NCI-H82 (cell line): ENCODE measurements around the gene INKA1.

Source experiments
- DNase-seq: peaks from one replicate; lab custom pipeline; 2025; lab: John Stamatoyannopoulos, UW

Gene INKA1

DNA sequence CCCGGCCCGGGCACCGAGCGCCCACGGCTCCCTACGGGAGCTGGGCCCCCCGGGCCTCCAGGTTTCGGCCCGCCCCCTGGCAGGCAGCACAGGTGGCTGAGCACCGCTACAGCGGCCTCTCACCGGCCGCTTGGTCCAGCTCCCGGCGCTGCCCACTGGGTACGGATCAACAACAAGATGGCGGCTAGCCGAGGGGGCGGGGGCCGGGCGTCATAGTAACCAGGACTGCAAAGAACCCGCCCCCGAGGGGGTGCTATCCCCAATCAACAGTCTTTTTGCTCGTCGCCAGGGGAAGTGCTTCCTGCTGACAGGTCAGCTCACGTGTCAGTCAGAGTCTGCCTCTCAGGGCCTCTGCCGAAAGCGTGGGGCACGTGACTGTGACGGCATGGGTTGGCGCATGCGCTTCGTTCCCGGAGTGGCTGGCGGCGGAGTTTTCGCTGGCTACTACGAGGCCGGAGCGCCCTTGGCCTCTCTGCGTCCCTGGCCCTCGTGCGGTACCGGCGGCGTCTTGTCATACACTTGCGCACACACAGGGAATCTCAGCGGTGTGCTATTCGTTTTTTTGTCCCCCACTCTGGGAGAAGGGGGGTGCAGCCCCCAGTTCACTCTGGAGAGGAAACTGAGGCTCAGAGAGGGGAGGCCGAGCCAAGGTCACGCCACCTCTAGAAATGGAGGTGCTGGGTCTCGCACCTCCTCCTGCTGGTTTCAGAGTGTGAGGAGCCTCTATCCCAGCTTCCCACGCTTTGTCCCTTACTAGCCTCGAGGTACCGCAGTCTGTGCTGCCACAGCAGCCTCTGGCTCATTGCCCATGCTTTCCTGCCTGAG, 16.5 kb upstream of the INKA1 start, which contains the start of gene IP6K1:
TSS of gene IP6K1 (minus strand) at position 186 of the 825 bp plus-strand sequence. CDS start 38,502 bp downstream, outside the sequence.
- DNase-seq: peak; percentile 99

DNA sequence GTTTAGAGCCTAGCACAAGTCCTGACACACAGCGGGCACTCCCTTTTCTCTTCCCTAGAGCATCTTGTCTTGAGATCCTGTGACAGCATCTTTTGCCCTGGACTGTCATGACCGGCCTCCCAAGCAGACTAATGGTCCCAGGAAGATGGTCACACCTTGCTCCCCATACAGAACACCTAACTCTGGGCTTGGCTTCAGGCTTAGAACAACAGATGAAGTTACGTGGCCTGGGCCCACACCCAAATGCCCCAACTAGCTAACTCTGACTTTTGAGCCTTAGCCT, 15.9 kb upstream of the INKA1 start:
- DNase-seq: no peak

DNA sequence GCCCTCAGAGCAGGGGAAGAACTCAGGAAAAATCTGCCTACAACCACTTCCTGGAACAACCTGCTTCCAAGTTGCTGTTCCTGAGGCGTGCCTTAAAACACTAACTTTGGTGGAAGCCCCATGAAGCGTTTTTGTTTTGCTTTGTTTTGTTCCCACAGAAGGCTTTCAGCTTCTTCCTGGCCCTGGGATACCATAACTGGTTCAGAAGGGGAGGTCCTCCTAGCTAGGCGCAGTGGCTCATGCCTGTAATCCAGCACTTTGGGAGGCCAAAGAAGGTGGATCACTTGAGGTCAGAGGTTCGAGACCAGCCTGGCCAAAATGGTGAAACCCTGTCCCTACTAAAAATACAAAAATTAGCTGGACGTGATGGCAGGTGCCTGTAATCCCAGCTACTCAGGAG, 15.5 kb upstream of the INKA1 start:
- DNase-seq: no peak

DNA sequence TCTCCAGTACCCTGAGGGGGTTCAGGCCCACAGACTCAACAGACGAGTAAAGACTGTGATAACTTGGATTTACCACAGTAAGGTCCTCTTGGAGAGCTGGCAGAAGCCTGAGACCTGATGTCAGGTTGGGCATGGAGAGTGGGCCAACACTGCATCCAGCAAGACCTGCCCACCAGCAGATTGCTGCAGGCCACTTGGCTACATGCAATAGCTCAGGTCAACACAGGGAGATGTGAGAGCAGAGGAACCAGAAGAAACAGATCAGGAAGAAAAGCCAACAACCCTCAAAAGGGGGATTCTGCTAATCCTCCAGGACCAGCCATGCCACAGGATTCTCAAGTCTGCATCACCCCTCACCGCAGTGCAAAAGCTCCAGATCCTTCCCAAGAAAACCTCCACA, 15.0 kb upstream of the INKA1 start:
- DNase-seq: no peak

DNA sequence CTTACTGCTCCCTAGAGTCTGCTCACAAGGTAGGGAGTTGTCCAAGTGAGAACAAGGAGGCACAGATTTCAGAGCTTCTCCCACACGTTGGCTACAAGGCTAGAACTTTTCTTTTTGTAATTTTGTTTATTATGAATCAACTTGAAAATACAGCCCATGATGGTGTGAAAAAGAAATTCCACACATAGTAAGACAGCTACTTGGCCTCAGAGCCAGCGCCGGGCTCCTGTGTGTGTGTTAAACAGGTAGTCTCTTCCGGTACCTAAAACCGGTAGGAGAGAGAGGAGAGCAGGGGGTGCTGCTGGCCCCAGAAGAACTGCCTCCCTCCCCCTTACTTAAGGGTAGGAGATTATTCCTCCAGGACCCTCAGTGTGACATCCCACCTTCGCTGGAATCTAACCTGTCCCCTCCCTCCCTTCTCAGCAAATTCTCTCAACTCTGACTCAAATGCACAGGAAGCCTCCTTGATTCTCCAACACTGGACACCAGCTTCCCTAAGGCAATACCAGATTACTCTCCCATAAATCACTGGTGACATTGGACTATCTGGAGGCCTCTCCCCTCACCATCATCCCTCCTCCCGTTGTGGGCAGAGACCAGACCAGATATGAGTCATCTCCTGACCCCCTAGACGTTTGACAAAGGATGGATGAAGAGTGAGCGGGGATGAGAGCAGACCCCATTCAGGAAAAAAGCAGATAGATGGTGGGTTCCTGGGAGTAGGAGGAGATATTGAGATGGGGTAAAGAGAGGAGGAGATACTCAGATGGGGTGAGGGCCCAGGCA, 12.2 kb upstream of the INKA1 start:
- no peak for DNase-seq

DNA sequence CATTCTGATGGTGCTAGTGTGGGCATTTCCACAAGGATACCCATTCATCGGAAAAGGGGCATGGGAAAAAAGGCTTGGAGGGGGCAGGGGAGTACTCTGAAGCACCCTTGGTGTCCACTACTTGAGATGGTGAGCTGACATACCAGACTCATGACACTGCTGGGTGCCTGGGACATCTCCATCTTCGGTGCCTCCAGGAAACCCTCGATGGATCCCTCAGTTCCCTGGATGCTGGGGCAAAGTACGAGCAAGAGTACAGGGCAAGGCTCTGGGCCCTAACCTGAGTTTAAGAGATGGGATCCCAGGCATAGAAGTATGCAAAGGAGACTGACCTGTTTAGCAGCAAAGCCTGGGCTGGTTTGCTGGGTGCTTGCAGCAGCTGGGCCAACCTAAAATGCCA, 11.5 kb upstream of the INKA1 start:
- no peak for DNase-seq

DNA sequence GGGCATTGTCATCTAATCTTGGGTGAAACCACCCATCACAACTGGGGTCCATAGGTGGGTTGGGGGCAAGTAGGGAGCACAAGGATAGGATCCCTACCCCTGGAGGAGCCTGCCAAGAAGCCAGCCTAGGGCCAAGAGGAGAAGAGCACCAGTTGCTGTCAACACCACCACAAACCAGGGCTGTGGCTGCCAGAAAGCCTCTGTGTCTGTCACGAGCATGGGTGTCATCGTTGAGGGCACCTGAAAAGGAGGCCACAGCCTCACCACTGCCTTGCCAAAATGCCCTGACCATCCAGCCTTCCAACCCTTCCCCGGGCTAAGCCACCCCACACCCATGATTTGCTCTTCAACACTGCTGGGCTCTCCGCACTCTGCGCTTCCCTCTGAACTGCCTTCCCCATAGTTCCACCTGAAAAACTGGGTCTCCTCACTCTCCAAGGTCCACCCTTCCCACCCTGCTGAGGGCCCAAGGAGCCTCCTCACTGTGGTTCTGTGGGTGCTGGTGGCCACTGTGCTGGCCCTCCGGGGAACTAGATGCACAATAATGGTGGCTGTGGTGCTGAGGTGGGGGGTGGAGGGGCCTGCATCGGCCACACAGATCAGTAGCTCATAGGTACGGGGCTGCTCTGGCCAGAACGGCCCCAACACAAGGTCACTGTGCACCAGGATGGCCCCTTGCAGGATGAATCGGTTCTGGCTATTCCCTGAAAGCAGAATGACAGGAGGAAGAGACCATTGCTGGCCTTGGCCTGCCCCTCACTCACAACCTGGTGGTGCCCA, 10.5 kb upstream of the INKA1 start:
- no peak for DNase-seq

DNA sequence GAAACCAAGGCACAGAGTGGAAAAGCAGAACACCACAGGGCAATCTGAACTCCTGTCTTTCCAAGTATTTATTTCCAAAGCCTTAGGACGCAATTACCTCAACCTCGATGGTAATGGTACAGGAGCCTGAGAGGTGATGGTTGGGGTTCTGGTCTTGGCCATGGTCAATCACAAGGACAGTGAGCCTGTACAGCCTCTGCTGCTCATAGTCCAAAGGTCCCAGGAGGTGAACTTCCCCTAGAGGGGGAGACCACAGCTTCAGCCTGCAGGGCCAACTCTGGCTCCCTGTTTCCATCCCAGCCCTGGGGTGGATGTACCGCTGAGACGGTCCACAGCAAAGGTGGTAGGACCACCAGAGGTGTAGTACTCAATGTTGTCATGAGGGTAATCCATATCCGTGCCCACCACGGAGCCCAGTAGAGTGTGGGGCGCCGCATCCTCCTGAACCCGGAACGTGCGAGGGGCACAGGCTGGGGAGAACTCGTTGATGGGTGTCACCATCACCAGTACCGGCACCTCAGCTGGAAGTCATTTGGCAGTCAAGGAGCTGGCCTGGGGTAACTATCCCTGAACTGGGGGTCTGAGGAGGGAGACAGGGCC, 9.5 kb upstream of the INKA1 start:
- no peak for DNase-seq

DNA sequence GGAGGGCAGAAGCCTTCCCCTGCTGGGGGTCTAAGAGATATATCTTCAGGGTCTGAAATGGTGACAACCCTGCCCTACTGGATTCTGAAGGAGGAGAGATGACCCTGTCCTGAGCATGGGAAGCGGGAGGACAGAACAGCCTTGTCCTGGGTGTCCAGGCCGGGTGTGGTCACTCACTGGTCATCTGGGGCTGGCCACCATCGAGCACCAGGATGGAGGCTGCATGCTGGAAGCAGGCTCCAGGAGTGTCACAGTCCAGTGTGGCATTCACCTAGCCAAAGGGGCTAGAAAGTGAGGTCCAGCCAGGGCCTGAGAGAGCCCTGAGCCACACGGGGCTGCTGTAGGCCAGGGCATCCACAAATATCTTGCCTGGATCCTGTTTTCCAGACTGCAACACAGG, 8.6 kb upstream of the INKA1 start:
- no peak for DNase-seq

DNA sequence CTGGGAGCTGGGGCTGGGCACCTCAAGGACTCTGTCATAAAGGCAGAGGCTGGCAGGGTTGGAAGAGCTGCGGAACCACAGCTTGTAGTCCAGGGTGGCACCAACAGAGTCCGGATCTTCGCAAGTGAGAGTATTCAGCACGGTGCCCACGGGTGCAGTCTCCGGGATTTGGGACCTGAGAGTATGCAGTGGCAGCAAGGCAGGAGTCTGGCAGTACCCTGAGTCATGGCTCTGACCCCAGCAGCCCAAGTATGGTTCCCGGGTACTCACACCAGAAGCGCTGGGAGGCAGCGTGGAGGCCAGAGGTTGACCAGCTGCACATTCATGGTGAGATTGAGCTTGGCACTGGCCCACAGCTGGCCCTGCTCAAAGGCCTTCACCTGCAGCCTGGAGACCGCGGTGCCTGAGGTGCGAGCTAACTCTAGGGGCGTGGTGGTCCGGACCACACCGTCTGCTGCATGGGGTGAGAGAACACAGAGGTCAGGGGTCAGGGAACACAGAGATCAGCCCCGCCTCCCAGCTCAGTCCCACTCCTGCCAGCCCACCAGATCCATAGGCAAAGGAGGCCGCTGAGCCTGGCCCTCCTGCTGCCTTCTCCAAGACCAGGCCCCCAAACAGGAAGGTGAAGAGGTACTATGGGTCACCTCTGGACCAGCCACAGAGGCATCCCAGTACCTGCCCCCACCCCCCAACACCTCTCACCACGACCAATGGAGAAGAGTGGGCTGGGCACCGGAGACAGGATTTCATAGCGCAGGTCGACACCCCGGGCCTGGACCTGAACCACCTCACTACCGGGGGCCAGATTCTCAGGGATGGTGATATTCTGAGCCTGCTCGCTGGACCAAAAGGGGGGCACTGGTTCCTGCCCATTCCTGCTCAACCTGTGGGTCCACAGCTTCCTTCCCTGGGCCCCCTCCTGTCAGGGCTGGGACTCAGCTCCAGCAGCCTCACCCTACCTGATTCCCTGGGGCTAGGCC, 7.8 kb upstream of the INKA1 start:
- no peak for DNase-seq

DNA sequence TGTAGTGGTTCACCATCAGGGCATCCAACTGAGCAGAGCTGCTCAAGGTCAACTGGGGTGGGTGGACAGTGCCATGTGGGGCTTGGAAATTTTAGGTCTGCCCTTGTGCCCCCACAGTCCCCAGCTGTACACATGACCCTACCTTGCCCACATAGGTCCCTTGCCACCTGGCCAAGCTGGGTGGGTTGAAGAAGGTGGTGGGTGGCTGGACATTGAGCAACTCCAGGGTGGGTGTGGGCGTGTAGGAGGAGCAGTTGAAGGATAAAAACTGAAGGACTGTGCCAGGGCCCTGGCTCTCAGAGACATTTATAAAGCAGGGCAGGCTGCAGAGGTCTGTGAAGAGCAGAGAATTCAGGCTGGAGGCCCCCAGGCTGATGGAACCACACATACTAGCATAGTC, 4.0 kb upstream of the INKA1 start:
- no peak for DNase-seq

DNA sequence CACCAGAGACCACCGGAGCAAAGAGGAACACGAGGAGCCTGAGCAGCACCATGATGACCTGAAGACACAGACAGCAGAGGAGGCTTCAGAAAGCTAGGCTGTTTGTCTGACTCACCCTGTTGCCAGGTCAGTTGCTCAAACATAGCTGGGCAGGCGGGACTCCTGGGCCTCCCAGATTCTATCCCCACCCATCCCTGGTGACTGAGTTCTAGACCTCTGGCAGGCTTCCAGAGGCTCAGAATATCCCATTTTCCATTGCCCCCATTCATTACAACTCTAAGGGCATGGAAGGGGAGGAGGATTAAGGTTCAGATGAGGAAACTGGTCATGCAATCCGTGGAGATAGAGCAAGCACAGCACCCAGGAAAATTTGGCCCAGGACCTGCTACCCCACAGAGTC, 3.3 kb upstream of the INKA1 start, which contains the start of gene CDHR4:
TSS of gene CDHR4 (minus strand) at position 113 of the 400 bp plus-strand sequence. CDS start at position 52, 61 bp downstream.
- DNase-seq: no peak

DNA sequence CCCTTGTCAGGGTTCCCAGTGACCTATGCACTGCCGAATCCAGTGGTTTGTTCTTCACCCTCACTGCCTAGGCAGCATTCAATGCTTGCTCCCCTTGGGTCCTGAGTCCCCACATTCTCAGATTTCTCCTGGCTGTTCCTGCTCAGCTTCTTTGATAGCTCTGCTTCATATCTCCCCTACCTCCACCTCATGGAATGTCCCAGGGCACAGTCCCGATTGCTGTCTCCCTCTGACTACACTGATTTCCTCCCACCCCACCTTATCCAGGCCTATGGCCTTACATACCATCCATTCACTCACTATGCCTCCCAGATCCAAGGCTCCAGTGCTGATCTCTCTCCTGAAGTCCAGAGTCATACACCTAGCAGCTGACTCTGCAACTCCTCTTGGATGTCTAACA, 1.9 kb upstream of the INKA1 start:
- DNase-seq: no peak

DNA sequence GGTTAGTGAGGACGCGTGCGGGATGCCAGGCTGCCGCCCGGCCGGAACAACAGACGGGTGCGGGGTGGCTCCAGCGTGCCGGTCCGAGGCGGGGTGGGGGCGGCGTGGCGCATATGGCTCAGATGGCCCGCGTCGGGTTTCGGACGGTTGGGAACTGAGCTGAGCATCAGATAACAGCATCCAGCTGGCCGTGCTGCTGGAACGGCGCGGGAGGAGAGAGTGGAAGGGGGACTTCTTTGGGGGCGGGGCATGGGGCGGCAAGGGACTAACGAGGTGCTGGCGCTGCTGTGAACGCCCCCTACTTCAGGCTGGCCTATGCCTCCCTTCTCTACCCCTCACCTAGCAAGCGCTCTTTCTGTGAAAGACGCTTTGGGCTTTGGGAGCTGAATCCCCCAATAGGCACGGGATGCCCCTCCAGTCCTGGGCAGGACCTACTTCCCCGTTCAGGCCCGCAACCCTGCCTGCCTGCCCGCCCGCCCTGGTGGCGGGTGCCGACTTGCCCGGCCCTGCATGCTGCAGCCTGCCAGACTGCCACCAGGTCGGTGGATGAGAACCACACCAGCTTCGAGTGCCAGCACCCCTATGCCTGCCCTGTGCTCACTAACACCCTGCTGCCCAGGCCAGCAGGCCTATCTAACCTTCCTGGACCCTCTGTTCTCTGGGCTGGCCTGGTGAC, 542 bp downstream of the INKA1 start:
- peak; percentile 77 for DNase-seq

DNA sequence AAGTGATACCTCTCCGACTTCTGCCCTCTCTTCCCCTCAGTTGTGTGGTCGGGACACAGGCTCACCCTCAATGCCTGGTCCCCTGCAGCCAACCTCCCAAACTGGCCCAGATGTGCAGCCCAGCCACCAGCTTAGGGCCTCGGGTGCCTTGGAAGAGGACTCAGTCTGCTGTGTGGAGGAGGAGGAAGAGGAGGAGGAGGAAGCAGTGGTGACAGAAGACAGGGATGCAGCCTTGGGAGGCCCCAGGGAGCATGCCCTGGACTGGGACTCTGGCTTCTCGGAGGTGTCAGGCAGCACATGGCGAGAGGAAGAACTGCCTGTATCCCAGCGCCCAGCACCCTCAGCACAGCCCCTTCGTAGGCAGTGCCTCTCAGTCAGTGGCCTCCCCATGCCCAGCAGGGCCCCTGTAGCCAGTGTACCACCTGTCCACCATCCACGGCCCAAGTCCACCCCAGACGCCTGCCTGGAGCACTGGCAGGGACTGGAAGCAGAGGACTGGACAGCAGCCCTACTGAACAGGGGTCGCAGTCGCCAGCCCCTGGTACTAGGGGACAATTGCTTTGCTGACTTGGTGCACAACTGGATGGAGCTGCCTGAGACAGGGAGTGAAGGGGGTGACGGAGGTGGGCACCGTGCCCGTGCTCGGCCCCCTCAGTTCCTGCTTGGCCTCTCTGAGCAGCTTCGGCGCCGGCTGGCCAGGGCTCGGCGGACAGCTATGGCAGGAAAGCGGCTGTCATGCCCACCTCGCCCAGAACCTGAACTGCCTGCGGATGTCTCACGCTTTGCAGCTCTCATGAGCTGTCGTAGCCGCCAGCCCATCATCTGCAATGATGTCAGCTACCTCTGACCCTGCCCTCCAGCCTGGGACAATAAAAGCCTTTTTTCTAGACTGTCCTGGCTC, 1.3 kb downstream of the INKA1 start:
- DNase-seq: no peak

DNA sequence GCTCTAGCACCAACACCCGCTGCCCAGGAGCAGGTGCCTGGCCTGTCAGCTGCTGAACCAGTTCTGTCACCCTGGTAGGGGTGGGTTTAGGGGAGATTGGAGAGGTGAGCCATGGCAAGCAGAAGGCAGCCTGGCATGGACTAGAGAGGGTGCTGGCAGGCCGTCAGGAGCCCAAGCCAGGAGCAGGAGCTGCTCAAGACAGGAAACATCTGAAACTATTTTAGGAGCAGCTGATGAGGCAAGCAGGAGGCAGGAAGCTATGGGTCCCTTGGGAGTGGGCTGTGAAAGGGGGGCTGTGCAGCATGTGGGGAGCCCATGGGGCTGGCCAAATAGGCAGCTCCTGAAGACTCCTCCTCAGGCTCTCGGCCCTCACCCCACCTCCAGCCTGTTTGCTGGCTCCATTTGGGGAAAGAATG, 2.3 kb downstream of the INKA1 start:
- peak; percentile 17 for DNase-seq

DNA sequence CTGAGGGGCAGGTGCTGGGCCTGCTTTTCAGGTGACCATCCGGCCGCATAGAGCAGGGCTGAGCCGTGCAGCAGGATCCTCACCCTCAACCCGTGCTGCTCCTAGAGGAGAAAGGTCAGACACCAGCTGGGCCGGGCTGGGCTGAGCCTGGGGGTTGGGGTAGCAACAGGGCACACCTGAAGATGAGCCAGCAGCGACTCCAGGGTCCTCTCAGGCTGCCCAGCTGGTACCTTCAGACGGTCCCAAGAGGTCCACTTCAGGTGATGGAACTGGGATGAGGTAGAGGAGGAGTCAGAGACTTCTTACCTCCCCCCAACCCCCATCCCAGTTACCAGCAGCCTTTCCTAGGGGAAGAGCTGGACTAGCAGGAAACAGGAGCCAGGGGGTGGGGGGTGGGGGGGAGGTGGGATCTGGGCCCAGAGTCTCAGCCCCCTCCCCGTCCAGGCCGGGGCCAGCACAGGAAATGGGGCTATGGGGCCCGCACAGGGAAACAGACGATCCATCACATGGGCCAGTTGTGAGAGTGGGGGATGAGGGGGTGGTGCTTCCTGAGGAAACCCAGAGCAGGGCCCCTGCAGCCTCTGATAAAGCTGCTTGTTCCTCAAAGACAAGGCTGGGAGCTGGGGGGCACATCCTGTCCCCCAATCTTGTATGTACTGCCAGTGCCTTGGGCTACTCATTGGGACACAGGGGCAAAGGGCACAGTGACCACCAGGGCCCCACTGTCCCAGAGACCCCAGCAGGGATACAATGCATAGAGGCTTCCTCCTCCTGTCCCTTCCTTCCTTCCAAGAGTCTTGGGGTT, 3.0 kb downstream of the INKA1 start:
- DNase-seq: no peak

DNA sequence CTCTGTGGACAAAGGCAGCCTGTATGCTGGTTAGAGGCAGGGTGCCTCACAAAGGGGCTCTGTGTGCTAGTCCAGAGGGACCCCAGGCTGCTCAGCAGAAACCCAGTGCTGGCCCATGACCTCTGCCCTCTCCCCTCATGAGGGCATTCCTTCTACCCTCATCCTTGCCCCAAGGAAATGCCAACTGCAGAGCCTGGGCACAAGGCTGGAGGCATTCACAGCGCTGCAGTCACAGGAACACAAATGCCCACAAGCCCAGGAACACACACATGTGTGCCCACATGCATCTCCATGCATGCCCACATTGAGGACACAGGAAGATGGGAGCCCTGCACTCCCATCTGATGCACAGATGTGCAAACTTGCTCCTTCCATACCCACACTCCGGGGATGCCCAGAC, 3.8 kb downstream of the INKA1 start:
- no peak for DNase-seq
